Mammary epithelial cell (primary cell): Measurements from ENCODE around the gene RAB8B.

Experiments
- CTCF ChIP-seq, 2 donors: IDR thresholded peaks in 1 of 2; conservative IDR thresholded peaks in 1 of 2; 2 replicates each; pipeline ENCODE4 v1.5.1; 2011 to 2012; ENCODE audit warnings: inconsistent platforms in 2 of 2, low read length in 2 of 2, mild to moderate bottlenecking in 2 of 2, control low read depth in 1 of 2, low read depth in 1 of 2; ENCODE audit not compliant: insufficient read depth in 1 of 2; ENCODE audit errors: extremely low read depth in 1 of 2
- EZH2 ChIP-seq: IDR thresholded peaks from 2 replicates; pipeline ENCODE4 v1.6.1; 2012; ENCODE audit warnings: low read length, inconsistent platforms, borderline replicate concordance

- no peak for TF ChIP-seq CTCF (conservative IDR thresholded peaks at IDR 0.05 in 1 of 2, IDR thresholded peaks at IDR 0.05 in 1 of 2; ENCODE audit: extremely low read depth in 1 of 2, insufficient read depth in 1 of 2, low read depth in 1 of 2, low read length in 2 of 2)
- no peak for TF ChIP-seq EZH2
Observed at GRCh38 chr15:63255489-63255990, 66.1 kb downstream of the RAB8B start.
